Sigmoid colon (tissue), 7 donors: ENCODE measurements around the gene GFER. TPM values are rescaled to one million over a fixed set of nuclear protein-coding genes. Genes with fewer than 3 reads are reported as not detected.

Experiments used
- DNase-seq: peaks from one replicate; pipeline ENCODE4 v3.0.0-alpha.2; 2019
- H3K27ac ChIP-seq, 4 donors: fragments of 200-600 bp; sonication (generic); one replicate each; pipeline ENCODE4 v1.5.1; 2016 to 2019; ENCODE audit warnings: mild to moderate bottlenecking in 1 of 4
- H3K27me3 ChIP-seq, 3 donors: fragments of 200-600 bp; sonication (generic); one replicate each; pipeline ENCODE4 v1.5.1; 2019; ENCODE audit warnings: mild to moderate bottlenecking in 1 of 3
- H3K36me3 ChIP-seq, 4 donors: fragments of 200-600 bp; sonication (generic); one replicate each; pipeline ENCODE4 v1.5.1; 2016 to 2019
- H3K4me1 ChIP-seq, 4 donors: fragments of 200-600 bp; sonication (generic); one replicate each; pipeline ENCODE4 v1.5.1; 2017 to 2019
- H3K4me3 ChIP-seq, 4 donors: fragments of 200-600 bp; sonication (generic); one replicate each; pipeline ENCODE4 v1.5.1; 2017 to 2019; ENCODE audit warnings: mild to moderate bottlenecking in 2 of 4, moderate library complexity in 1 of 4
- H3K9me3 ChIP-seq, 4 donors: fragments of 200-600 bp in 3 of 4; sonication (generic) in 3 of 4; one replicate each; pipeline versions ENCODE4 v1.5.1 to v1.6.1; 2013 to 2019
- CTCF ChIP-seq, 4 experiments: fragments of 450-650 bp in 3 of 4; fragments of 200-600 bp in 1 of 4; IDR thresholded peaks; one replicate each; pipeline ENCODE4 v1.5.1; 2016 to 2019; ENCODE audit warnings: antibody characterized with exemption in 4 of 4, mild to moderate bottlenecking in 3 of 4, moderate library complexity in 2 of 4
- EP300 ChIP-seq, 4 donors: sonication (generic); formaldehyde crosslinking; IDR thresholded peaks; one replicate each; pipeline ENCODE4 v1.6.1; 2017; ENCODE audit warnings: antibody characterized with exemption in 4 of 4
- POLR2A ChIP-seq, 2 donors: fragments of 450-650 bp; IDR thresholded peaks; one replicate each; pipeline ENCODE4 v1.6.1; 2016; ENCODE audit warnings: antibody characterized with exemption in 2 of 2, mild to moderate bottlenecking in 2 of 2, moderate library complexity in 2 of 2
- POLR2AphosphoS5 ChIP-seq, 4 donors: sonication (generic); formaldehyde crosslinking; IDR thresholded peaks; one replicate each; pipeline ENCODE4 v1.6.1; 2017; ENCODE audit warnings: antibody characterized with exemption in 4 of 4
- WGBS, 2 donors: extraction: QIAGEN DNeasy Blood & Tissue Kit; methylation state at CpG; one replicate each; pipeline ENCODE4 v1.1.7; 2013; 5-methylcytosine and 5-hydroxymethylcytosine counted together
- intact Hi-C: fragments of 100-400 bp; cut with DNase I; formaldehyde crosslinking; loops from one replicate; pipeline ENCODE4 v1.15.1; 2023
- polyA plus RNA-seq, 3 donors: library from polyadenylated mRNA; stranded (reverse); fragments of 200-250 nt; gene quantifications; one replicate each; pipeline ENCODE4 v1.2.3, GENCODE V29; 2013
- small RNA-seq, 3 donors: library from RNA; depleted of rRNA; stranded (forward); fragments of <200 nt; gene quantifications; one replicate each; pipeline ENCODE3, GENCODE V24; 2016
- total RNA-seq, 4 donors: library from RNA; depleted of rRNA; stranded (reverse); fragments of >200 nt; gene quantifications; one replicate each; pipeline ENCODE4 v1.1.0, GENCODE V29; 2016
- donor health status: healthy with polysubstance abuse.
- donor health status: Bipolar disorder and iron deficiency.
- donor health status: healthy.

GFER gene
- total and polyA plus RNA-seq, 7 donors = 17.5 to 125 (median 23.8) TPM

- DNase-seq = peak; percentile 84
- TF ChIP-seq CTCF (IDR thresholded peaks at IDR 0.05) = no peak
- TF ChIP-seq EP300 (IDR thresholded peaks at IDR 0.05) = no peak
- TF ChIP-seq POLR2AphosphoS5 (IDR thresholded peaks at IDR 0.05) = no peak
- Histone ChIP-seq H3K27me3 (no peaks in the 10 kb centered on the region), H3K9me3 (no peaks in the 10 kb centered on the region), H3K4me3 (peak overlapping the region in 3 of 4 donors; percentile 4 to 30 (median 29)), H3K4me1 (peaks cover 0 to 76% (median 75%) of the 10 kb centered on the region in 4 donors), H3K27ac (peak overlapping the region; percentile 78 to 90 (median 82)), H3K36me3 (peaks cover 0 to 6% (median 2%) of the 10 kb centered on the region in 4 donors)
- intact Hi-C loops = no loop called here
- WGBS, 2 donors = 46 to 58% methylated on average over 34 of the region's 34 CpGs
These were observed 51.6 kb downstream of the GFER start for GRCh38 chr16:2035431-2036199.

- Histone ChIP-seq H3K4me1 (peaks cover 0 to 80% (median 78%) of the 10 kb centered on the region in 4 donors), H3K36me3 (peaks cover 0 to 6% (median 2%) of the 10 kb centered on the region in 4 donors), H3K27me3 (no peaks in the 10 kb centered on the region), H3K9me3 (no peaks in the 10 kb centered on the region), H3K27ac (peak overlapping the region; percentile 78 to 90 (median 82)), H3K4me3 (peak overlapping the region in 3 of 4 donors; percentile 4 to 30 (median 29))
- WGBS, 2 donors = 83 to 87% methylated on average over 47 of the region's 47 CpGs
- no peak for TF ChIP-seq EP300 (IDR thresholded peaks at IDR 0.05)
- no peak for TF ChIP-seq POLR2AphosphoS5 (IDR thresholded peaks at IDR 0.05)
- TF ChIP-seq CTCF (IDR thresholded peaks at IDR 0.05) = no peak
- TF ChIP-seq POLR2A (IDR thresholded peaks at IDR 0.05) = no peak
- peak; percentile 65 for DNase-seq
- intact Hi-C loops = no loop called here
These were observed 52.4 kb downstream of the GFER start for GRCh38 chr16:2036200-2036966.

- Histone ChIP-seq H3K9me3 (no peaks in the 10 kb centered on the region), H3K36me3 (peaks cover 0 to 6% (median 2%) of the 10 kb centered on the region in 4 donors), H3K4me1 (peaks cover 0 to 81% (median 78%) of the 10 kb centered on the region in 4 donors), H3K27me3 (no peaks in the 10 kb centered on the region), H3K27ac (peak overlapping the region; percentile 78 to 90 (median 82)), H3K4me3 (no peak overlapping the region)
- WGBS, 2 donors = 85 to 89% methylated on average over 15 of the region's 15 CpGs
- TF ChIP-seq CTCF (IDR thresholded peaks at IDR 0.05) (no peak), POLR2AphosphoS5 (IDR thresholded peaks at IDR 0.05) (no peak), POLR2A (IDR thresholded peaks at IDR 0.05) (no peak), EP300 (IDR thresholded peaks at IDR 0.05) (no peak)
- no peak for DNase-seq
- intact Hi-C loops = no loop called here
These were observed 53.1 kb downstream of the GFER start for GRCh38 chr16:2037115-2037514.

Small RNA genes lying within 50 kb of the gene (small RNA-seq; reads per million reads assigned to genes)
- gene AC005363.2 (0 to 0.32 (median 0) reads per million in 3 donors), gene RN7SL219P (0 to 0.06 (median 0) reads per million in 3 donors), gene SNORA10 (0 reads per million in 3 donors), gene SNORA64 (0 reads per million in 3 donors)

Other genes starting within 250 kb of the GFER start
Only the 30 nearest of the 31 such genes appear.
- 100 to 1,000 TPM in 3 of 4 donors, 10 to 100 TPM in 1; 79.8 to 152 (median 128) TPM for gene NME3, start 212.7 kb upstream of the GFER start, total RNA-seq
- gene NME3, start 212.7 kb upstream of the GFER start, polyA plus RNA-seq = 10 to 100 TPM; 32.4 to 87.8 (median 41.4) TPM
- 10 to 100 TPM in 1 of 4 donors, 1 to 10 TPM in 3; 4.3 to 10.5 (median 7.2) TPM for gene EME2, start 211.4 kb upstream of the GFER start, total RNA-seq
- 10 to 100 TPM in 1 of 3 donors, 1 to 10 TPM in 2; 1.8 to 17.1 (median 2.5) TPM for gene EME2, start 211.4 kb upstream of the GFER start, polyA plus RNA-seq
- 100 to 1,000 TPM in 1 of 4 donors, 10 to 100 TPM in 3; 61.5 to 104 (median 71.1) TPM for gene MRPS34, start 211.1 kb upstream of the GFER start, total RNA-seq
- gene MRPS34, start 211.1 kb upstream of the GFER start, polyA plus RNA-seq = 100 to 1,000 TPM; 114 to 198 (median 129) TPM
- gene SPSB3, start 201.6 kb upstream of the GFER start, total RNA-seq = 10 to 100 TPM; 61.4 to 98.4 (median 78.9) TPM
- 10 to 100 TPM; 34.4 to 59.5 (median 40.2) TPM for gene SPSB3, start 201.6 kb upstream of the GFER start, polyA plus RNA-seq
- 100 to 1,000 TPM in 2 of 4 donors, 10 to 100 TPM in 2; 77.8 to 170 (median 98.1) TPM for gene NUBP2, start 201.2 kb upstream of the GFER start, total RNA-seq
- 10 to 100 TPM; 53.5 to 69.1 (median 56.6) TPM for gene NUBP2, start 201.2 kb upstream of the GFER start, polyA plus RNA-seq
- gene IGFALS, start 190.5 kb upstream of the GFER start, total RNA-seq = 1 to 10 TPM; 1.1 to 2.2 (median 1.5) TPM
- 1 to 10 TPM in 2 of 3 donors, under 1 TPM in 1; 0.46 to 2.0 (median 1.2) TPM for gene IGFALS, start 190.5 kb upstream of the GFER start, polyA plus RNA-seq
- 100 to 1,000 TPM in 3 of 4 donors, 10 to 100 TPM in 1; 73.4 to 163 (median 140) TPM for gene HAGH, start 157.4 kb upstream of the GFER start, total RNA-seq
- gene HAGH, start 157.4 kb upstream of the GFER start, polyA plus RNA-seq = 10 to 100 TPM; 54.1 to 86.9 (median 68.4) TPM
- 10 to 100 TPM; 27.7 to 35.0 (median 29.3) TPM for gene FAHD1, start 157.0 kb upstream of the GFER start, total RNA-seq
- gene FAHD1, start 157.0 kb upstream of the GFER start, polyA plus RNA-seq = 100 to 1,000 TPM in 1 of 3 donors, 10 to 100 TPM in 2; 58.9 to 137 (median 62.5) TPM
- gene MEIOB, start 112.0 kb upstream of the GFER start, total RNA-seq = not detected
- gene MEIOB, start 112.0 kb upstream of the GFER start, polyA plus RNA-seq = under 1 TPM in 1 of 3 donors, not detected in 2; 0.10 TPM
- gene HS3ST6, start 65.8 kb upstream of the GFER start, total RNA-seq = not detected
- 1 to 10 TPM in 1 of 3 donors, under 1 TPM in 1, not detected in 1; 0.09 to 6.0 TPM for gene HS3ST6, start 65.8 kb upstream of the GFER start, polyA plus RNA-seq
- gene MSRB1, start 41.0 kb upstream of the GFER start, total RNA-seq = 10 to 100 TPM; 17.8 to 35.7 (median 19.0) TPM
- 100 to 1,000 TPM in 1 of 3 donors, 10 to 100 TPM in 2; 64.7 to 136 (median 69.1) TPM for gene MSRB1, start 41.0 kb upstream of the GFER start, polyA plus RNA-seq
- gene RPL3L, start 29.5 kb upstream of the GFER start, total RNA-seq = not detected
- gene RPL3L, start 29.5 kb upstream of the GFER start, polyA plus RNA-seq = under 1 TPM in 2 of 3 donors, not detected in 1; 0.04 to 0.60 TPM
- 100 to 1,000 TPM; 200 to 332 (median 264) TPM for gene NDUFB10, start 24.7 kb upstream of the GFER start, total RNA-seq
- gene NDUFB10, start 24.7 kb upstream of the GFER start, polyA plus RNA-seq = 100 to 1,000 TPM; 298 to 489 (median 369) TPM
- gene RPS2, start 19.4 kb upstream of the GFER start, total RNA-seq = 1,000 to 10,000 TPM; 1,478 to 1,994 (median 1,643) TPM
- gene RPS2, start 19.4 kb upstream of the GFER start, polyA plus RNA-seq = 1,000 to 10,000 TPM; 1,713 to 3,277 (median 2,927) TPM
- not detected for gene RNF151, start 17.3 kb upstream of the GFER start, total RNA-seq
- under 1 TPM in 1 of 3 donors, not detected in 2; 0.10 TPM for gene RNF151, start 17.3 kb upstream of the GFER start, polyA plus RNA-seq
- gene TBL3, start 12.1 kb upstream of the GFER start, total RNA-seq = 10 to 100 TPM; 19.4 to 27.4 (median 26.1) TPM
- 10 to 100 TPM; 14.3 to 37.4 (median 14.4) TPM for gene TBL3, start 12.1 kb upstream of the GFER start, polyA plus RNA-seq
- gene NOXO1, start 2.7 kb upstream of the GFER start, total RNA-seq = not detected
- 10 to 100 TPM; 13.8 to 47.3 (median 15.0) TPM for gene NOXO1, start 2.7 kb upstream of the GFER start, polyA plus RNA-seq
- 1 to 10 TPM in 3 of 4 donors, under 1 TPM in 1; 0.82 to 8.3 (median 6.3) TPM for gene SYNGR3, start 5.8 kb downstream of the GFER start, total RNA-seq
- 1 to 10 TPM in 2 of 3 donors, under 1 TPM in 1; 0.60 to 4.0 (median 1.2) TPM for gene SYNGR3, start 5.8 kb downstream of the GFER start, polyA plus RNA-seq
- gene ZNF598, start 25.6 kb downstream of the GFER start, total RNA-seq = 10 to 100 TPM; 12.8 to 27.2 (median 17.7) TPM
- 10 to 100 TPM; 20.3 to 57.0 (median 21.0) TPM for gene ZNF598, start 25.6 kb downstream of the GFER start, polyA plus RNA-seq
- not detected for gene NPW, start 35.6 kb downstream of the GFER start, total RNA-seq
- gene NPW, start 35.6 kb downstream of the GFER start, polyA plus RNA-seq = under 1 TPM in 1 of 3 donors, not detected in 2; 0.71 TPM
- 10 to 100 TPM; 23.5 to 57.9 (median 29.5) TPM for gene NHERF2, start 42.7 kb downstream of the GFER start, total RNA-seq
- gene NHERF2, start 42.7 kb downstream of the GFER start, polyA plus RNA-seq = 100 to 1,000 TPM in 1 of 3 donors, 10 to 100 TPM in 2; 46.7 to 105 (median 65.4) TPM
- 10 to 100 TPM; 18.4 to 33.8 (median 25.6) TPM for gene NTHL1, start 63.6 kb downstream of the GFER start, total RNA-seq
- 10 to 100 TPM; 20.4 to 44.5 (median 35.6) TPM for gene NTHL1, start 63.6 kb downstream of the GFER start, polyA plus RNA-seq
- 10 to 100 TPM; 25.0 to 80.9 (median 36.9) TPM for gene TSC2, start 63.8 kb downstream of the GFER start, total RNA-seq
- gene TSC2, start 63.8 kb downstream of the GFER start, polyA plus RNA-seq = 10 to 100 TPM; 16.9 to 58.4 (median 31.2) TPM
- 100 to 1,000 TPM in 2 of 4 donors, 10 to 100 TPM in 2; 81.6 to 372 (median 134) TPM for gene PKD1, start 151.7 kb downstream of the GFER start, total RNA-seq
- 10 to 100 TPM; 10.6 to 61.4 (median 11.4) TPM for gene PKD1, start 151.7 kb downstream of the GFER start, polyA plus RNA-seq
- 1 to 10 TPM in 2 of 4 donors, under 1 TPM in 1, not detected in 1; 0.68 to 3.0 (median 1.8) TPM for gene RAB26, start 164.4 kb downstream of the GFER start, total RNA-seq
- gene RAB26, start 164.4 kb downstream of the GFER start, polyA plus RNA-seq = 10 to 100 TPM; 13.9 to 18.8 (median 16.2) TPM
- gene TRAF7, start 171.6 kb downstream of the GFER start, total RNA-seq = 10 to 100 TPM; 30.3 to 46.3 (median 34.9) TPM
- gene TRAF7, start 171.6 kb downstream of the GFER start, polyA plus RNA-seq = 10 to 100 TPM; 45.0 to 65.1 (median 63.6) TPM
- gene CASKIN1, start 212.4 kb downstream of the GFER start, total RNA-seq = under 1 TPM in 3 of 4 donors, not detected in 1; 0.27 to 0.55 (median 0.36) TPM
- under 1 TPM; under 0.01 to 0.44 (median 0.23) TPM for gene CASKIN1, start 212.4 kb downstream of the GFER start, polyA plus RNA-seq
- 10 to 100 TPM; 30.6 to 48.5 (median 37.1) TPM for gene MLST8, start 221.3 kb downstream of the GFER start, total RNA-seq
- 10 to 100 TPM; 41.4 to 58.7 (median 42.0) TPM for gene MLST8, start 221.3 kb downstream of the GFER start, polyA plus RNA-seq
- gene BRICD5, start 226.7 kb downstream of the GFER start, total RNA-seq = 10 to 100 TPM in 1 of 4 donors, 1 to 10 TPM in 3; 1.8 to 21.3 (median 4.7) TPM
- gene BRICD5, start 226.7 kb downstream of the GFER start, polyA plus RNA-seq = 1 to 10 TPM in 1 of 3 donors, not detected in 2; 8.3 TPM
- gene PGP, start 230.6 kb downstream of the GFER start, total RNA-seq = 10 to 100 TPM in 2 of 4 donors, 1 to 10 TPM in 2; 9.0 to 14.4 (median 10.0) TPM
- 10 to 100 TPM in 2 of 3 donors, 1 to 10 TPM in 1; 6.0 to 20.2 (median 11.1) TPM for gene PGP, start 230.6 kb downstream of the GFER start, polyA plus RNA-seq